ENCODE data around the gene LRMDA. TPM values are rescaled to one million over a fixed set of nuclear protein-coding genes. Genes with fewer than 3 reads are reported as not detected.

The LRMDA gene
- total RNA-seq, 1 donor = under 0.01 TPM

GRCh38 chr10:76017026-76017732, 585.8 kb downstream of the LRMDA start:
- H3K4me3 ChIP-seq (ENCODE audit: low read depth, low read length) = no peak overlapping the region
- no peak for TF ChIP-seq CTCF (IDR thresholded peaks at IDR 0.05; ENCODE audit: insufficient read depth, low read depth, low read length)
- DNase-seq (ENCODE audit: low read depth) = no peak

GRCh38 chr10:76017733-76018433, 586.5 kb downstream of the LRMDA start:
- DNase-seq (ENCODE audit: low read depth) = no peak
- TF ChIP-seq CTCF (IDR thresholded peaks at IDR 0.05; ENCODE audit: insufficient read depth, low read depth, low read length) = no peak
- H3K4me3 ChIP-seq (ENCODE audit: low read depth, low read length) = no peak overlapping the region

GRCh38 chr10:76020630-76021029, 589.2 kb downstream of the LRMDA start:
- no peak overlapping the region for H3K4me3 ChIP-seq (ENCODE audit: low read depth, low read length)
- no peak for TF ChIP-seq CTCF (IDR thresholded peaks at IDR 0.05; ENCODE audit: insufficient read depth, low read depth, low read length)
- DNase-seq (ENCODE audit: low read depth) = no peak

- H3K4me3 ChIP-seq (ENCODE audit: low read depth, low read length) = no peak overlapping the region
- no peak for TF ChIP-seq CTCF (IDR thresholded peaks at IDR 0.05; ENCODE audit: insufficient read depth, low read depth, low read length)
- no peak for DNase-seq (ENCODE audit: low read depth)
These were observed 590.0 kb downstream of the LRMDA start for GRCh38 chr10:76021398-76021797.

- no peak overlapping the region for H3K4me3 ChIP-seq (ENCODE audit: low read depth, low read length)
- DNase-seq (ENCODE audit: low read depth) = no peak
- TF ChIP-seq CTCF (IDR thresholded peaks at IDR 0.05; ENCODE audit: insufficient read depth, low read depth, low read length) = no peak
These were observed 590.9 kb downstream of the LRMDA start for GRCh38 chr10:76022366-76022765.

GRCh38 chr10:76023007-76023406, 591.6 kb downstream of the LRMDA start:
- no peak overlapping the region for H3K4me3 ChIP-seq (ENCODE audit: low read depth, low read length)
- no peak for DNase-seq (ENCODE audit: low read depth)
- no peak for TF ChIP-seq CTCF (IDR thresholded peaks at IDR 0.05; ENCODE audit: insufficient read depth, low read depth, low read length)

Data from fibroblast of villous mesenchyme (primary cell).